IPS-NIHi11 (cell line): ENCODE data around the gene ERCC6.

Experiments used
- DNase-seq: peaks from one replicate; pipeline ENCODE4 v3.0.0; 2012; ENCODE audit warnings: mixed read lengths, low spot score

Gene ERCC6

GRCh38 chr10:49512121-49512809 is 26.7 kb downstream of the ERCC6 start:
- peak; percentile 31 for DNase-seq

GRCh38 chr10:49509771-49510303 is 29.1 kb downstream of the ERCC6 start:
- DNase-seq: no peak

DNA sequence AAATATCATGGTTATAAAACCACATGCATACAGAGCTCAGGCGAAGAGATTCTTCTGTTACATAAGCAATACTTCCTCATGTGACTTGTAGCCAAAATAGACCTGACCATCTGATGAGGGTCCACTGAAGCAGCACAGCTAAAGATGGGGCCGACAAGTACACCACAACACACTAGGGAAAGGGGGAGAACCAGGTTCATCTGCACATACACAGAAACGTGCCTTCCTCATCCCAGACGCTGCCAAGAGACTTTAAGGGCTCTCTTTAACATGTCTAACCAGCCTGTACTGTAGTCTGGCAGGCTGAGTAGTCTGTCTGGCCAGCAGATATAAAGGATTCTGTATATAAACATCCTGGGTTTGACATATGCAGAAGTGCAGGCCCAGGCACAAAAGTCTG is 30.3 kb downstream of the ERCC6 start:
- no peak for DNase-seq

DNA sequence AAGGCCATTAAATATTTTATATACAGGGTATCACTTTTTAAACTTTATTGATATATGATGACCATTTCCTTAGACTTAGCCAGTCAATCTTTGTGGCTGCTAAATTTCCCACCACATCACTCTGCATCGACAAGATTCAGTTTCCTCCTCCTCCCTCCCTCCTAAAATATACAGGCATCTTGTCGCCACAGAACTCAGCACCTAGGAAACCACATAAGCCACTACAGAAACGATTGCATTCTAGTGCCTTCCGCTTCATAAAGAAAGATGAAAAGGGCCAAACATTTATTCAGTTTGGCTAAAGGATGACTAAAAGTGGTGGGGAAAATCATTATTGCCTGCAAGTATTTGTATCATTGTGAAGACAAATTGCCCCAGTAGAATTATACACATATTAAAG is 30.7 kb downstream of the ERCC6 start:
- DNase-seq: no peak

- DNase-seq: no peak
Measured at GRCh38 chr10:49505589-49505988, 33.3 kb downstream of the ERCC6 start.

DNA sequence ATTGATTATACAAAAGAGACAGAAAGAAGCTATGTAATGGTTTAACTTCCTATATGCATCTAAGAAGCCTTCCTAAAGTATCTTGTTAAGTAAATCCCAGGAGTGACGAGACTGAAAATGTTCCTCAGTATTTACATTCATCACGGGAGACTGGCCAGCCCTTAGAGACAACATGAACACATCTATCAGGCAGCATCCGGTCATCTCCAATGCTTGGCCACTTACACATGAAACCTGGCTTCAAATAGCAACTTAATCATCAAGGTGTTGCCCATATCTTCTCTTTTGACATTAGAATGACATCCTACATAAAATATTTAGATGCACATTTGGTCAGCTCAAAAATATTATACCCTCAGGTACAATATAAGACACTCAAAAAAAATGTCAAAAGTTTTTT is 33.8 kb downstream of the ERCC6 start:
- no peak for DNase-seq

- no peak for DNase-seq
Measured at GRCh38 chr10:49504528-49504927, 34.4 kb downstream of the ERCC6 start.

GRCh38 chr10:49502358-49502757 is 36.6 kb downstream of the ERCC6 start:
- no peak for DNase-seq

DNA sequence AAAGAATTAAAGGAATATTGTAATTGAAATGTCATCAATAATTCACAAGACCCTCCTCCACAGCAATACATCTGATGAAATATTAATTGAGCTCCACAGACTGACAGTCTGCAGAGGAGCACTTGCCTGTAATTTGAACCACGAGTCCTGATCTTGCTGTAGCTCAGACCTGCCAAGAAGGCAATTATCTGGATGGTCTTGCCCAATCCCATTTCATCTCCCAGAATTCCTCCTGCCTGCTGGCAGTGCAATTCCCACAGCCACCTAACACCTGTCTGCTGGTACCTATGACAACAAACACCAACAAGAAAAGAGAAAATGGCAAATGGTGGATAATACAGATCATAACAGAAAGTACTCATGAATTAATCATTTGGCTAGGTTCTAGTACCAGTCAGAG is 38.5 kb downstream of the ERCC6 start:
- DNase-seq: no peak

- DNase-seq: no peak
Measured at GRCh38 chr10:49499305-49499851, 39.5 kb downstream of the ERCC6 start.

DNA sequence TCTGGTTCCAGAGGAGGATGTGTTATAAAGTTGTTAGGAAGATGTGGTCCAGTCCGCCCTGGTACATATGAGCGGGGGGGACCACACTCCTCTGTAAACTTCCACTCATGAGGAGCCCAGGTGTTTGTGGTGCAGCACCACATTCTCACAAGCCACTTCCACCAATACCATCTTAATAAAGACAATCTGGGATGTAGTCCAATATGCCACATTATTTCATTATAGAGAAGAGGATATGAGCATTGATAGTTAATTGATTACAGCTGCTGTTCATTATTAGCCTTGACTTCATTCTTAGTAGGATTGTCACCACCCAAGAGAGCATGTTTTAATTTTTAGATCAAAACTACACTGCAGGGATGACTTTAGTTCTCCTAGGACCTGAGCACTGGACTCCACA is 40.5 kb downstream of the ERCC6 start:
- DNase-seq: no peak

- DNase-seq: no peak
Measured at GRCh38 chr10:49497358-49497757, 41.6 kb downstream of the ERCC6 start.

- no peak for DNase-seq
Measured at GRCh38 chr10:49488056-49488717, 50.7 kb downstream of the ERCC6 start.

DNA sequence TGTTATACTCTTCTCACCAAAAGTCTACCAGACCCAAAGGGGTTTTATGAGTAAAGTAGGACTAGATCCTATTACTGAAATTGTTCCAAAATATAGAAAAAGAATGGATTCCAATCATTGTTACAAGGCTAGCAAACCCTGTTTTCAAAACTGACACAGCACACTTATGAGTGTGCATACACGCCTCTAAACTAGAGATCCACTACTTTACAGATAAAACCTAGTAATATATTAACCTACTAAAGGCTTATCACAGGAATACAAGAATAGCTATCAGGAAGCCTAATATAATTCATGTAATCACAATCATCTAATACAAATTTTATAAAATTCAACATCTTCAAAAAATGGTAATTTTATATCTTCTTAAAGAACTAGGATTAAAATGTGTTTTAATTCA is 52.2 kb downstream of the ERCC6 start:
- no peak for DNase-seq

- DNase-seq: no peak
Measured at GRCh38 chr10:49486009-49486408, 52.9 kb downstream of the ERCC6 start.

DNA sequence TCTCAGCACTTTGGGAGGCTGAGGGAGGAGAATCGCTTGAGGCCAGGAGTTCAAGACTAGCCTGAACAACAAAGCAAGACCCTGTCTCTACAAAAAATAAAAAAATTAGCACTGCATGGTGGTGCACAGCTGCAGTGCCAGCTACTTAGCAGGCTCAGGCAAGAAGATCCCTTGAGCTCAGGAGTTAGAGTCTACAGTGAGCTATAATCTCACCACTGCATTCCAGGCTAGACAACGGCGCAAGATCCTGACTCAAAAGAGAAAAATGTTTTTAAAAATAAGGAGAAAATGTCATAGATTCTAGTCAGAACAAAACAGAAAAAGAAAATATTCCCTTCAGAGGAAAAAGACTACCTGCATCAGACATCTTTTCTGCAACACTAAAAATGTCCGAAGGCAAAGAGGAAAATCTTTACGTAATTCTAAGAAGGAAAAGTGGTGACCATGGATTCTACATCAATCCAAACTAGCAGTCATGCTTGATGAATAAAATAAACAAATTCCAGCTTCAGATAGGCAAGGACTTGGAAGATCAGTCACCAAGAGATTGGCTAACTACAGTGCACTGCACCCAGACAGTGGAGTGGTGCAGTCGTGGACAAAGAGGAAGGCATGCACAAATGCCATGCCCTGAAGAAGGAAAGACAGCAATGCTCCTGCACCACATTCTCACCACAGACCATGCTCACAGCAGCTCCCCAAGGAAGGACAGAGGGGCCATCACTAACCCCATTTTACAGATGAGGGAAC is 54.3 kb downstream of the ERCC6 start:
- DNase-seq: no peak

DNA sequence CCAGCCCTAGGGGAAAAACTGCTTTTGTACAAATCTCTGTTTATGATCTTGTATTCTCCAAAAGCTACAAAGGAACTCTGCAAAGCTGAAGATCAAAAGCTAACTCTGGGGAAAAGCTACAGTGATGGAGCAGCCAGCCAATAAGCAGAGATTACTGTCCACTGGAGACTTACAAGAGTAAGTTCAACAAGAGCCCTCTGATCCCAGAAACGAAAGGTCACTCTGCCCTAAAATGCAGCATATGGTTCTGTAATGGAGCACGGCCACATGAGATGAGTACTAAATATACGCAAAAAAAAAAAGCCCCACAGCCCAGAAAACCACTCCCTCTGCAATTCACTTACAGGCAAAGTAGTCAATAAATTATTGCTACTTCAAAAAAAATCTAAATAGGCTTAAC is 60.1 kb downstream of the ERCC6 start:
- DNase-seq: no peak

- no peak for DNase-seq
Measured at GRCh38 chr10:49474901-49475300, 64.0 kb downstream of the ERCC6 start.

- no peak for DNase-seq
Measured at GRCh38 chr10:49471532-49471931, 67.4 kb downstream of the ERCC6 start.

DNA sequence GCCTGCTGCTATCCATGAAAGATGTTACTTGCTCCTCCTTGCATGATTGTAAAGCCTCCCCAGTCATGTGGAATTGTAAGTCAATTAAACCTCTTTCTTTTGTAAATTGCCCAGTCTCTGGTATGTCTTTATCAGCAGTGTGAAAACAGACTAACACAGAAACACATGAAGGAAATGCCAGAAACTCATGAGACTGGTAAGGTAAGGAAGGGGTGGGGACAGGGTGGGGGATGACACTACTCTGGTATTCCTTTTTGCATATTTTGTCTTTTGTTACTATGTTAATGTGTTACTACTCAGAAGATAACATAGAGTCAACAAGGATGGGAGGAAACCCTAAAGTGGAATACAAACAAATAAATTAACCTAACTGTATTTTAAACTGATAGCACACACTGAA is 73.2 kb downstream of the ERCC6 start:
- DNase-seq: peak; percentile 17
